Hepatocyte (in vitro differentiated cells): ENCODE results near the gene RXRA.

ENCODE experiments used
- CTCF ChIP-seq: fragments of 200-600 bp; sonication (generic); IDR thresholded peaks from 2 replicates; pipeline ENCODE4 v1.5.1; 2016; ENCODE audit warnings: antibody characterized with exemption, mild to moderate bottlenecking; ENCODE audit not compliant: poor library complexity
- EZH2 ChIP-seq: fragments of 200-600 bp; sonication (generic); IDR thresholded peaks from 2 replicates; pipeline ENCODE4 v1.6.1; 2016; ENCODE audit warnings: antibody characterized with exemption, mild to moderate bottlenecking, borderline replicate concordance

GRCh38 chr9:134317790-134318414 is 8.4 kb upstream of the RXRA start:
- TF ChIP-seq CTCF (no peak), EZH2 (no peak)
